Umbilical cord (tissue), 2 donors: Measurements from ENCODE around the gene UBE2QL1. TPM values are rescaled to one million over a fixed set of nuclear protein-coding genes. Genes with fewer than 3 reads are reported as not detected.

Experiments used
- DNase-seq: peaks from one replicate; pipeline ENCODE4 v3.0.0-alpha.2; 2015; ENCODE audit warnings: low spot score
- total RNA-seq: library from RNA; depleted of rRNA; stranded (reverse); fragments of >200 nt; gene quantifications from one replicate; pipeline ENCODE4 v1.2.3, GENCODE V29; 2014; ENCODE audit warnings: low replicate concordance; ENCODE audit not compliant: insufficient read depth

Gene UBE2QL1
- total RNA-seq, 1 donor from 2014 or later = 0.72 TPM

- DNase-seq = no peak
Measured at GRCh38 chr5:6427694-6428093, 21.0 kb upstream of the UBE2QL1 start.

DNA sequence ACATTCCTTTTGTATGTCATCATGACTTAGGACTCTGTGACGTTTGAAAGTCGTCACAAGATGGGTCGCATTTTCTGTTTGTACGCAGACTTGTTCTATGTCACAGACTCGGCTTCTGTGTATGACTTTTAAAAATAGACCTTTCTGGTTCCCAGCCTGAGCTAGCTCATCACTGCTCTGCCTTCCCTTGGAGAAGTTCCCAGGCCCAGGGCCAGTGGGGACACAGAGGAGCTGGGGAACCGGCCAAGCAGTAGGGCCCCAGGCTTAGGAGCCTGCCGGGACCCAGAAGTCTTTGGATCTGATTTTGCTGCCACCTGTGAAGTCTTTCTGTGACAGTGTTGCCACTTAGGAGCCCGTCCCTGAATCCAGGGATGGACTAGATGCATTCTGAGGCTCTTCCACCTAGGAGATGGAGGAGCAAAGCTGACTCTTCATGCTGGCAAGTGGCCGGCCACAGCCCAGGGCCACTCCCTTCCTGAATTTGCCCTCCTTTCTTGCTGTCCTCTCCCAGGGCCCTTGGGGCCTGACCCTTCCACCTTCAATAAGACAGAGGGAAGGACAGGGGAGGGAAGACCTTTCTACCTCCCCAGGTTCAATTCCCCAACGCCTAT lies 18.1 kb upstream of the UBE2QL1 start:
- DNase-seq = no peak

DNA sequence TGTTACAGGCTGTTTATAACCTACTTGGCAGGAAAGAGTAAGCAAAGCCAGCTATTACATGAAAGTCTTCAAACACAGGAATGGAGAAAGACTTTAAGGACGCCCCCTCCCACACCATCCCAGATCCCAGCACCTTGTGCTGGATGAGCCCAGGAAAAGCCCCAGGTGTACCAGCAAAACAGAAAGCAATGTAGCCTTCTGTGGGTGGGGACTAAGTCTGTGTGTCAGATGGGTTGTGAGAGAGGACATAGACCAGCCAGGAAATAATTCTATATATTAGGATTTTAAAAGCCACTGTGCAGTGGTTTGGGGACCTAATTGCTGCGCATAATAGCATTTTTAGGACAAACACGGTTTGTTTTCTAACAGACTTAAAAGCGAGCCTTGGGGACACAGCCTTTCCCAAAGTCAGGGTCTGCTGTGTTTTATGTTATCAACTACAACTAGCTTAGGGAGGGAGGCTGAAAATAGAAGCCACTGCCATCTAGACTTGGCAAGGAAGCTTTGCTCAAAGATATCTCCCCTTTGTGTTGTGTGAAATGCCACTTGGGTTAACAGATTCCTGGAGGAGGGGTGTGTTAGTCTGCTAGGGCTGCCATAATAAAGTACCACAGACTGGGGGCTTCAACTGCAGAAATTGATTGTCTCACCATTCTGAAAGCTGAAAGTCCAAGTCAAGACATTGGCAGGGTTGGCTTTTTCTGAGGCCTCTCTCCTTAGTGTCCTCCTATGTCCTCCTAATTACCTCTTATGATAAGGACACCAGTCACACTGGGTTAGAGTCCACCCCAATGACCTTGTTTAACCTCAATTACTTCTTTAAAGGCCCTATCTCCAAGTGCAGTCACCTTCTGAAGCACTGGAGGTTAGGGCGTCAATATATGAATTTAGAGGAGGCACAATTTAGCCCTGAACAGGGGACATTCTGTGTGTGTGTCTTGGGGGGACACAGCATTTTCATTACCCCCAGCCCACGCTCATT lies 17.2 kb upstream of the UBE2QL1 start:
- no peak for DNase-seq

GRCh38 chr5:6432206-6432605 lies 16.5 kb upstream of the UBE2QL1 start:
- no peak for DNase-seq

DNA sequence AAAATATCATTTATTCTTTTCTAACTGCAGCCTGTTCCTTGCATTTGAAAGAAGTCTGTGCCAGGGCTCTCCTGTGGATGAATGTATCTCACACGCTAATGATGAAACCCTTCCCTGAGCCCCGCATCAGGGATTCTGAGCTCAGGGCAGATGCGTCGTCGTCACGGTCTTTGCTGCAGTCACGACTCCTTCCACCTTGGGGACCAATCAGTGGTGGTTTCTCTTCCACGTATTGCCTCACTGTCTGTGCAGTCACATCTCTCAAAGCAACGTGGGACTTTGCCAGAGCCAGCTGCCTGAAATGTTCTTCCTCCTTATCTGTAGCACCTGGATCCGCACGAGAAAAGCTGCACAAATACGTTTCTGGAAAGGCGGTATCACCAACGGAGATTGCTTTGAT lies 13.9 kb upstream of the UBE2QL1 start:
- no peak for DNase-seq

DNA sequence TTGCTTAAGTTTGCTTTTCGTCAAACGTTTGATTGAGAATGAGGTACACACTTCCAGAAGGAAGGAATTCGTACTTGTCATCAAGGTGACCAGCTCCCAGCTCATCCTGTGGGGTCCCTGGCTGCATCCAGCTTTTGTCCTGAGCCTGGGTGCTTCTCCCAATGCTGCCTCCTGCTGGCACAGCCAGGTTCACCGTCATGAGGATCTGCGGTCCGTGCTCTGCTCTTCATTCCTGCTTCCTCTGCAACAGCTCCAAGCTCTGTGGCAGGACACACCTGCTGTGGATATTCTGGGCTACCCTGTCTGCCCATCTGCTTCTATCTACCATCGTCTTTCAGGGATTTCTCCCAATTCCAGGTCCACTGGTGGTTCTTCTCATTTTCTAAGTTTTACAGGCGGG lies 13.3 kb upstream of the UBE2QL1 start:
- DNase-seq = no peak

DNA sequence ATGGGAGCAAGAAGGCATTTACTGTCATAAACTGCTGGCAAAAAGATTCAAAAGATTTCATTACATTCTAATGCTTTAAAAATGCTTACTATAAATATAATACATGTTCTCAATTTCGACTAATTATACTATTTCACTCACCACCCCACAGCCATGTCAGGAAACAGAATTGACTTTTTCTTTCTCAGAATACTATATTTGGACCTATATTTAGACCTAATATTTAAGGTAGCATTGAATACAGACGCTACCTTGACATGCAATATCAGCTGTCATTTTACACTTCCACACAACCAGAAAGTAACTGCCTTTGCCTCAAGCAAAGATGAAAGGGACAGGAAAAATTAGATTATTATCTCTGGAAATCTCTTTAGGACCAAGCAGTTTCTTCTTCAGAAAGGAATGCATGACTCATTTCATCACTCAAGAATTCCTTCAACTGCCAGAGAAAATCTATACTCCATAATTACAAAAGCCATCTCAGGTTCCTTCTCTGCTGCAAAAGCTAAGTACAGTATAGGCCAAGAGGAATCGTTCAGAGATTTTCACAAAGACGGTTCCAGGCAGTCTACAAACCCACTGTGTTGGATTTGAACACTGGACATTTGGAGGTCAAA lies 11.8 kb upstream of the UBE2QL1 start:
- no peak for DNase-seq

GRCh38 chr5:6439588-6440550 lies 8.8 kb upstream of the UBE2QL1 start:
- DNase-seq = no peak

- DNase-seq = no peak
Measured at GRCh38 chr5:6442333-6442732, 6.3 kb upstream of the UBE2QL1 start.

DNA sequence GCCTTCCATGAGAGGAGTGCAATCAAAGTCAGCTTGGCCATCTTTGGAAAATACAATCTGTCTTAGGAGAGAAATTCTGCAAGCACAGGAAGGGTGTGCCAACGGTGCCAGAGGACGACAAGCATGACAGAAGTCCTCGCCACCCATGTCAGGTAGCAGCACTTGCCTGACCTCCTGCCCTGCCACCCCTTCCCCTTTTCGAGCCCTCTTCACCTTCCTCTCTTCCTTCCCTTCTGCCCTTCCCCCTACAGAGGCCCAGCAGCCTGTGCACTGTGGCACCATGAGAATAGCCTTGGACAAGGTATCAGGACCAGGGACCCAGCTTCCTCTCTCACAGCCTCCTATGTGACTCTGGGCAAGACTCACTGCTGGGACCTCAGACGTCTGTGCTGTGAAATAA lies 5.3 kb upstream of the UBE2QL1 start:
- DNase-seq = no peak

- DNase-seq = no peak
Measured at GRCh38 chr5:6446042-6446441, 2.6 kb upstream of the UBE2QL1 start.

GRCh38 chr5:6446626-6447309 lies 1.9 kb upstream of the UBE2QL1 start:
- DNase-seq = no peak

- DNase-seq = no peak
Measured at GRCh38 chr5:6447384-6448140, 1.1 kb upstream of the UBE2QL1 start.

GRCh38 chr5:6448141-6448491 lies 543 bp upstream of the UBE2QL1 start:
- DNase-seq = no peak

GRCh38 chr5:6449465-6450158 lies 953 bp downstream of the UBE2QL1 start:
- no peak for DNase-seq

GRCh38 chr5:6450319-6450833 lies 1.7 kb downstream of the UBE2QL1 start:
- no peak for DNase-seq

GRCh38 chr5:6452622-6453504 lies 4.2 kb downstream of the UBE2QL1 start:
- DNase-seq = no peak

DNA sequence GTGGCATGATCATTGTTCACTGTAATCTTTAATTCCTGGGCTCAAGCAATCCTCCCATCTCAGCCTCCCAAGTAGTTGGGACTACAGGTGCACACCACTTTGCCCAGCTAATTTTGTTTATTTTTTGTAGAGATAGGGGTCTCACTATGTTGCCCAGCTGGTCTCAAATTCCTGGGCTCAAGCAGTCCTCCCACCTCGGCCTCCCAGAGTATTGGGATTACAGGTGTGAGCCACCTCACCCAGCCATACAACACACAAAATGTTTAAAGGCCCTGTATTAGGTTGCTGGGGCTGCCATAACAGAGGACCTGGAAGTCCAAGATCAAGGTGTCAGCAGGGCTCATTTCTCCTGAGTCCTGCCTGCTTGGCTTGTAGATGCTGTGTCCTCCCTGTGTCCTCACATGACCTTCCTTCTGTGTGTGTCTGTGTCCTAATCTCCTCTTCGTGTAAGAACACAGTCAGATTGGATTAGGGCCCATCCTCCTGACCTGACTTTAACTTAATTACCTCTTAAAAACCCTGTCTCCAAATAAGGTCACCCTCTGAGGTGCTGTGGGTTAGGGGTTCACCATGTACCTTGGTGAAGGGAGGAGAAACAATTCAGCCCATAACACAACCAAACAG lies 5.4 kb downstream of the UBE2QL1 start:
- DNase-seq = no peak
